Stimulated activated memory B cell treated with anti-CD40 and anti-IgM and Interleukin-4, amounts not matched to agents 10 μg/mL and 1 μg/mL and 100 μg/mL, for 72 hours (primary cell): ENCODE results near the gene FGD5.

Experiments
- ATAC-seq: fragments of 150-1000 bp; cut with Tn5 transposase; 2 replicates; pipeline ENCODE4 v1.10.0; 2021
- H3K27ac Mint-ChIP-seq: one replicate; pipeline ENCODE4 v1.8.0; 2022; ENCODE audit warnings: mild to moderate bottlenecking, mixed read lengths
- H3K27me3 Mint-ChIP-seq: one replicate; pipeline ENCODE4 v1.8.0; 2022; ENCODE audit warnings: mixed read lengths
- H3K36me3 Mint-ChIP-seq: one replicate; pipeline ENCODE4 v1.8.0; 2022; ENCODE audit warnings: mixed read lengths
- H3K4me1 Mint-ChIP-seq: one replicate; pipeline ENCODE4 v1.8.0; 2022; ENCODE audit warnings: mixed read lengths
- H3K4me3 Mint-ChIP-seq: one replicate; pipeline ENCODE4 v1.8.0; 2022; ENCODE audit warnings: mild to moderate bottlenecking, moderate library complexity, mixed read lengths
- H3K9me3 Mint-ChIP-seq: one replicate; pipeline ENCODE4 v1.8.0; 2022; ENCODE audit warnings: mixed read lengths

The FGD5 gene

GRCh38 chr3:14980689-14981088 lies 161.9 kb downstream of the FGD5 start:
- Mint-ChIP-seq H3K27me3 (no peaks in the 10 kb centered on the region), H3K36me3 (peaks cover 21% of the 10 kb centered on the region), H3K4me3 (no peak overlapping the region), H3K27ac (peak overlapping the region; percentile 45), H3K9me3 (no peaks in the 10 kb centered on the region), H3K4me1 (peaks cover 42% of the 10 kb centered on the region)
- peak; percentile 93 for ATAC-seq
